ENCODE results near the gene SAMD14. TPM values are rescaled to one million over a fixed set of nuclear protein-coding genes. Genes with fewer than 3 reads are reported as not detected.

Gene SAMD14
- total and polyA plus RNA-seq, 12 donors = 1.5 to 3.8 (median 2.0) TPM

DNA sequence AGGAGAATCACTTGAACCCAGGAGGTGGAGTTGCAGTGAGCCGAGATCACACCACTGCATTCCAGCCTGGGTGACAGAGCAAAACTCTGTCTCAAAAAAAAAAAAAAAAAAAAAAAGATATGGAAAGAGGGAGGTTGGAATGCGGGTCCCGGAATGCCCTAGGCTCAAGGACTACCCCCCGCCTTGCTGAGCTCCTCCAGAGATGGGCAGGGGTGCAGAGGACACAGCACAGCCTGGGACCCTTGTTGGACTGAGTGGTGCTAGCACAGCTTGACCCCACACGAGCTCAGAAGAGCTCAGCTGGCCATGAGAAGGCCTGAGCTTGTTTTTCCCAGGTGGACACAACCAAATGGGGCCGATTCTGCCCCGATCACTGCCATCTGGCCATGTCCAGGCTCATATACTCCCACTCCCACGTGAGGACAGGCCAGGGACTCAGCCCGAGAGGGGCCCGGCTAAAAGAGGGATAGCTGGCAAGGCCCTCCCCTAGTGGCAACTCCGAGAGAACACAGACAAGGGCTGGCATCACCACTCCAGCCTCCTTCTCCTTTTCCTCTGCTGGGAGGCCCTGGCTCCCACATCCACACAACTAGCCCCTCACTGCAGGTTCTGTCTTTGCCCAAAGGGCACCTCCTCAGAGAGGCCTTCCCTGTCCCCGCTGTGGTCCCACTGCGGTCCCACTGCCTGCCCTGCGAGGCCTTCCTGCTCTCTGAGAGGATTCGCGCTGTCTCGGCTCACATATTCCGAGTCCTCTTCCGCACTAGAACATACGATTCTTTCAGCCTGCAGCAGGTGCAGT is 46.8 kb upstream of the SAMD14 start:
- Histone ChIP-seq H3K27me3 (no peaks in the 10 kb centered on the region), H3K4me1 (peaks cover 21 to 66% (median 43%) of the 10 kb centered on the region in 9 donors), H3K36me3 (no peaks in the 10 kb centered on the region), H3K4me3 (no peak overlapping the region), H3K27ac (peak overlapping the region in 9 of 10 donors; percentile 64 to 94 (median 85)), H3K9me3 (no peaks in the 10 kb centered on the region)
- 71 to 84% methylated on average over 20 of the region's 20 CpGs for WGBS, 2 donors
- intact Hi-C loops (cut with DNase I) = loop anchor here in 4 of 10 donors (1.0 to 5.0 kb wide), 5 partner anchors 34 to 118 kb away; partner anchors contain the start of gene SAMD14 (in 1 of the 4)
- DNase-seq (peak in 1 of 2 donors; percentile 21), ATAC-seq (peak in 4 of 8 donors; percentile 8 to 32 (median 22))
- TF ChIP-seq, protein P1, sequence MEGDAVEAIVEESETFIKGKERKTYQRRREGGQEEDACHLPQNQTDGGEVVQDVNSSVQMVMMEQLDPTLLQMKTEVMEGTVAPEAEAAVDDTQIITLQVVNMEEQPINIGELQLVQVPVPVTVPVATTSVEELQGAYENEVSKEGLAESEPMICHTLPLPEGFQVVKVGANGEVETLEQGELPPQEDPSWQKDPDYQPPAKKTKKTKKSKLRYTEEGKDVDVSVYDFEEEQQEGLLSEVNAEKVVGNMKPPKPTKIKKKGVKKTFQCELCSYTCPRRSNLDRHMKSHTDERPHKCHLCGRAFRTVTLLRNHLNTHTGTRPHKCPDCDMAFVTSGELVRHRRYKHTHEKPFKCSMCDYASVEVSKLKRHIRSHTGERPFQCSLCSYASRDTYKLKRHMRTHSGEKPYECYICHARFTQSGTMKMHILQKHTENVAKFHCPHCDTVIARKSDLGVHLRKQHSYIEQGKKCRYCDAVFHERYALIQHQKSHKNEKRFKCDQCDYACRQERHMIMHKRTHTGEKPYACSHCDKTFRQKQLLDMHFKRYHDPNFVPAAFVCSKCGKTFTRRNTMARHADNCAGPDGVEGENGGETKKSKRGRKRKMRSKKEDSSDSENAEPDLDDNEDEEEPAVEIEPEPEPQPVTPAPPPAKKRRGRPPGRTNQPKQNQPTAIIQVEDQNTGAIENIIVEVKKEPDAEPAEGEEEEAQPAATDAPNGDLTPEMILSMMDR (IDR thresholded peaks at IDR 0.05) = peak in 3 of 9 donors; percentile 20 to 29 (median 22)

DNA sequence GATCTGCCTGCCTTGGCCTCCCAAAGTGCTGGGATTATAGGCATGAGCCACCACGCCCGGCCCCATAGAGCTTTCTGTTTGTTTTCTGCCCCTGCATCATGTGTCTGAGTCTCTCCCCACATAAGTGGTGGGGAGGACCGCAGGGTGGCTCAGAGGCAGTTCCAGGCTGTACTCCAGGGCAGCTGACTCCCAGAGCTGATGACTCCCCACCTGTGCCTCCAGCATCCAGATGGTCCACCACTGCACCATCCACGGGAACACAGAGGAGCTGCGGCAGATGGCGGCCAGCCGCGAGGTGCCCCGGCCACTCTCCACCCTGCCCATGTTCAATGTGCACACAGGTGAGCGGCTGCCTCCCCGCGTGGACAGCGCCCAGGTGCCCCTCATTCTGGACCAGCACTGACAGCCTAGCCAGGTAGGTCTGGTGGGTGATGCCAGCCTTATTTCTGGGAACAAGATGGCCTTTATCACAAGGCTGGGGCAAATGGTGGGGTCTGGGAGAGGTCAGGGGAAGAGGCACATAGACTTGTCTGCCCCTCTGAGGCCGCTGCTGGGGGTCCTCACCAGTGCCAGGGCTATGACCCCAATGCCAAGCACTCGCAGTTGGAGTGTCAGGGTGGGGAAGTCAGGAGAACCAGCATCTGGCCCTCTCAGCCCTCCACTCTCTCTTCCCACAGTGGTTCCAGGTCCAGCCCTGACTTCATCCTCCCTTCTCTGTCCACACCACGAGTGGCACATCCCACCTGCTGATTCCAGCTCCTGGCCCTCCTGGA is 45.3 kb upstream of the SAMD14 start:
- Histone ChIP-seq H3K27ac (peak overlapping the region in 6 of 10 donors; percentile 29 to 94 (median 86)), H3K27me3 (no peaks in the 10 kb centered on the region), H3K36me3 (peaks cover 0 to 3% (median 0%) of the 10 kb centered on the region in 9 donors), H3K9me3 (no peaks in the 10 kb centered on the region), H3K4me3 (no peak overlapping the region), H3K4me1 (peaks cover 21 to 77% (median 52%) of the 10 kb centered on the region in 9 donors)
- TF ChIP-seq, protein P1 (IDR thresholded peaks at IDR 0.05) = no peak
- WGBS, 2 donors = 91 to 93% methylated on average over 16 of the region's 16 CpGs
- ATAC-seq (no peak), DNase-seq (no peak)
- intact Hi-C loops (cut with DNase I) = loop anchor here in 3 of 10 donors (5.0 kb wide), 4 partner anchors 33 to 73 kb away; partner anchors contain the start of gene SAMD14 (in 1 of the 3)

DNA sequence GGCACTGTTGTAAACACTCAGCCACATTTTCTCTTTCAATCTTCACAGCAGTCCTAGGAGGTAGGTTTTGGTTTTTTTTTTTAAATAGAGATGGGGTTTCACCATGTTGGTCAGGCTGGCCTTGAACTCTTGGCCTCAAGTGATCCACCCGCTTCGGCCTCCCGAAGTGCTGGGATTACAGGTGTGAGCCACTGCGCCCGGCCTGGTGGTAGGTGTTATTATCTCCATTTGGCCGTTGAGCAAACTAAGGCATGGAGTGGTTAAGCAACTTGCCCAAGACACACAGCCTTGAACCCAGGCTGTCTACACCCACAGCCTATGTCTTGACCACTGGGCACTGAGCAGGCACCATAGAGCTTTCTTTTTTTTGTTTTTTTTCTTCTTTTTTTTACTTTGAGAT is 44.5 kb upstream of the SAMD14 start:
- 77 to 79% methylated on average over 6 of the region's 6 CpGs for WGBS, 2 donors
- DNase-seq (no peak), ATAC-seq (no peak)
- Histone ChIP-seq H3K4me1 (peaks cover 21 to 85% (median 53%) of the 10 kb centered on the region in 9 donors), H3K27ac (peak overlapping the region in 8 of 10 donors; percentile 15 to 94 (median 68)), H3K36me3 (peaks cover 0 to 8% (median 0%) of the 10 kb centered on the region in 9 donors), H3K27me3 (no peaks in the 10 kb centered on the region), H3K4me3 (no peak overlapping the region), H3K9me3 (no peaks in the 10 kb centered on the region)
- intact Hi-C loops (cut with DNase I) = no loop called here
- TF ChIP-seq, protein P1 (IDR thresholded peaks at IDR 0.05) = no peak

DNA sequence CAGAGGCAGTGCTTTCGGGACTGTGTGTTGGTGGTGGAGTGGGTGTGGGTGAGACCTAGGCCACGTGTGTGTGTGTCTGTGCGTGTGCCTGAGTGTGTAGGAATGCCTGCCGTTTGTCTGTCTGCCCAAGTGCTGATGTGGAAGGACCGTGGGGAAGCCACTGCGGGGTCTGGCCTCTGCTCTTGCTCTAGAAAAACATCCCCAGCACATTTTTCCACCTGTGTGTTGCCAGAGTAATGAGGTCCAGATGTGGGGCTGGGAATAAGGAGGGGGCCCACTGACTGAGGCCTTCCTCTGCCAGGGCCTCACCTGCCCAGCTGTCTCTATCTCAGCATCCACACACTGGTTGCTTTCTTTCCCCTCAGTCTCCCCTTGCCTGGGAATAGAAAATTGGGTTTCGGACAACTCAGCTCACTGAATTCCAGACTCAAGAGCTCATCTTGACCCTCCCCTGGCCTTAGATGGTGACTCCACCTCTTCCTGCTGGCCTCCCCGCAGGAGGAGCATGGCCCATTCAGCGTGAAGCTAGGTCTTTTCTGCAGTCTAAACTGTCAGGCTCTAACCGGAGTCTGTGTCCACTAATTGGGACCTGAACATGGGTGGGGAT is 43.5 kb upstream of the SAMD14 start:
- Histone ChIP-seq H3K4me3 (no peak overlapping the region), H3K9me3 (no peaks in the 10 kb centered on the region), H3K4me1 (peaks cover 20 to 90% (median 52%) of the 10 kb centered on the region in 9 donors), H3K36me3 (peaks cover 0 to 15% (median 0%) of the 10 kb centered on the region in 9 donors), H3K27me3 (no peaks in the 10 kb centered on the region), H3K27ac (peak overlapping the region; percentile 36 to 94 (median 65))
- DNase-seq = peak; percentile 17 to 60
- TF ChIP-seq, protein P1 (IDR thresholded peaks at IDR 0.05) = no peak
- 39 to 42% methylated on average over 10 of the region's 10 CpGs for WGBS, 2 donors
- ATAC-seq = peak in 6 of 8 donors; percentile 9 to 56 (median 12)
- intact Hi-C loops (cut with DNase I) = no loop called here
